Fibroblast of upper back skin (primary cell): ENCODE data around the gene SPTSSA.
"Not testable (repeated sequence)": the region's sequence is repeated elsewhere in the genome, so short reads cannot be mapped to it uniquely, and the experiment has no call there.

ENCODE experiments used
- DNase-seq: peaks from one replicate; pipeline ENCODE4 v3.0.0-alpha.2; 2013

Gene SPTSSA

DNA sequence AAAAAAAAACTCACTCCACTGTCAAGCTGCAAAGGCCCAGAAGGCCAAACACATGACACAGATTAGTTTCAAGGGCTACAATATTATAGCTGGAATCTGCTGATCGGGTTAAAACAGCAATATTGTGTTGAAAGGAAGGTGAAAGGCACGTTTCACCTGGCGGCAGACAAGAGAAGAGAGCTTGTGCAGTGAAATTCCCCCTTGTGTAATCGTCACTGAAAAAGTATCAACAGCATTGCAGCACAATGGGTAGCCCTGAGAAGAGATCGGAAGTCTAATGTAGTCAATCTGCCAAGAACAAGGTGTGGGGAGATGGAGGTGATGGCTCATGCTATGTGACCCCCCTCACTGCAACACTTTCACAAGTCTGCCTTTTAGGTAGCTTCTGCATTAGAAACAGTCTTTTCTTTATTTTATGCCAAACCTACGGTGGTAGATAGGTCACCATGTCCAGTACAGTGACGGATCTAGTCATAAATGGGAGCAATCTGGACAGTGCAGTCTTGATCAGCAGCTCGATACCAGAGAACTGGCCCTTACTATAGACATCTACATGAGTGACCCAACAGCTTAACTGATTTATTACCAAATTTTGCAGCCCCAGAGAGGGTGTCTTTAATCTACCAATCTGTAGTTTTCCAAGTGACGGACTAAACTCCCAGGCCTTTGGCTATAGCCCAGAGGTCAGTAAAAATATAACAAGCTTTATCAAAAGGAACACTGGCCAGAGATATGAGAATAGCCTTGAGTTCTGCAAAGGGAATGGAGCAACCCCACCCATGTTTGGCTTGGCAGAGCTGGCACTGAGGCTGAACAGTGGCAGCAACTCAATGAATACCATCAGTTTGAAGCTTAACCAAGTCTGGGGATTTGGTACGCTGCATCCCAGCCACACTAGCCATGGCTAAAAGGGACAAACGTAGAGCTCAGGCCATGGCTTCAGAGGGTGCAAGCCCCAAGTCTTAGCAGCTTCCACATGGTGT lies 35.4 kb downstream of the SPTSSA start:
- no peak for DNase-seq

DNA sequence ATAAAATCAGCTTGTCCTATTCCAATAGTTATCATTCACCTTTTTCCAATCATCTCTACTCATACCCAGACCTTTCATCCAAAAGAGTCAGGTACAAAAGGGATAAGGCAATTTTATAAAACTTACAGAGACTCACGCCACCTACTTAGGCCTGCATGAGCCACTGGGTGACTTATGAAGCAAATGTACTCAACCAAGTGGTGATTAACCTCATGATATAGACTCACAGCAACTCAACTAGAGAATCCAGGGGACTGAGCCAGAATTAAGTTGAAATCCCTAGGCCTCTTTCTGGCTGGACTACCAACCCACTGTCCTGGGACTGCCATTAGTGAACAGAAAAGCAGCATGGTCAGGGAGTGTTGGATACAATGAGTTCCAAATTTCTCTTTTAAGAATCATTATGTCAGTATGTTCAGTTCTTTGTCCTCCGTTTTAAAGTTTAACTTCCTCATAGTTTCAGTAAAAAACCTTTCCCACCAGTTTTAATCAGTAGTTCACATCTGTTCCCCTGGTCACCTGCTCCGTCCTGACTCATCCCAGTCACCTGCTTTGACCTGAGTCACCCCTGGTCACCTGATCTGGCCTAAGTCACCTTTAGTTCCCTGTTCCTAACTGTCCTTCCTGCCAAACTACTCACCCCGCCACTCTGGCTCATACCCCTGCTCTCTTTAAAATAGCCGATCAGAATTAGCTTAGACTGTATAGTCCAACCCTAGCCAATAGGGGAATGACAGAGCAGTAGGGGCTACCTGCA lies 36.8 kb downstream of the SPTSSA start:
- DNase-seq = no peak

DNA sequence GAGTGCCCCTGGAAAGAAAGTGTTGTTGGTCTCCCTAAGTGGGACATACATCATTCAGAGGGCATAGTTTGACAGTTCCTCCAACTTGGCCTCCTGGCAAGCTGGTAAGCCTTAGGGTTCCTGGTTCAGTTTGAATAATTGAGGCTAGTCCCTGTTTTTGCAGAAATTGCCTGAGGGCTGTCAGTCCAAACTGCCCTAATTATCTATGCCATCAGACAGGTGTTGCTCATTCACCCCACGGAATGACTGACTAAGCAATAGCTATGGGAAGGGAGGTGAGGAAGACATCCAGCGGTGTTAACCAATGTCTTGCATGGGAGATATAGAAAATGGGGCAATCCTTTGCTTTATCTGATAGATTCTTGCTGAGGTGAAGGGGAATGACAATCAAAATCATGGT lies 37.6 kb downstream of the SPTSSA start:
- no peak for DNase-seq

DNA sequence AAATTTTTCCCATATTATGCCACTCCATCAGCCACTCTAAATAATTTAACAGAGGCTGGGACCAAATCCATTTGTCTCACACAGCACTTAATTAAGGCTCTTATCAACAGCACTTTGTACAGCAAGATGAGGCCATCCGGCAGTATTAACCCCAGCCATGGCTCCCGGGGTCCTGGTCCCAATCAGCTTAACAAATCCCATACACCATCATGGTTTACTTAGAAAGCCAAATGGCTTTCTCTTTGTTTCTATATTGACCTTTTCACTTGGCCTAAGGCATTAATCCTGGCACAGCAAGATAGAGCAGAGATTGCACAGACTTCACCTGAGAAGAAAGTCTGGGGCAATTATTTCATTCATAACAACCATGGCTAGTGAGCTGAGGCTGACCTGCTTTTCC lies 38.6 kb downstream of the SPTSSA start:
- DNase-seq = no peak

DNA sequence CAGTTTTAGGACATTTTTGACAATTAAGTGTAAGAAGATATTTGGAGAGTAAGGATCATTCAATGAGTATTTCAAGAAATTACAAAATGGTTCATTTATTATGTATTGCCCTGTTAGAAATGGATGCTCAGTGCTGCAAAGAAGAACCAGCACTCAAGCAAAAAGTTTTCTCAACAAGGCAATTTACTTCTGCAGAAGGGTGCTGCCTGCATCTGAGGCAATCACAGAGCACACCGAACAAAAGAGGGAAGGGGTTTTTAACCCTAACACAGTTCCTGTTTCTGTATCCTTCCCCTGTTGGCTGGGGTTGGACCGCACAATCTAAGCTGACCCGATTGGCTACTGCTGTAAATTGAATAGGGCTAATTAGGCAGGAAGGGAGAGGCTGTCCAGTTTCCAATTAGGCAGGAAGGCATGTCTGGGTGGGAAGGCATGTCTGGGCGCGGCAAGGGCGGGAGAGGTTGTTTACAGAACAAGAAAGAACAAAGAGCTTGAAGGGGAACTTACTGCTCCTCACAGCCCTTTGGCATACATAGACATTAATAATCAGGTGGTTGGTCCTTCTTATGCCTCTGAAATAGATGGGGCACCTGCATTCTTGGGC lies 41.4 kb downstream of the SPTSSA start:
- DNase-seq = no peak

DNA sequence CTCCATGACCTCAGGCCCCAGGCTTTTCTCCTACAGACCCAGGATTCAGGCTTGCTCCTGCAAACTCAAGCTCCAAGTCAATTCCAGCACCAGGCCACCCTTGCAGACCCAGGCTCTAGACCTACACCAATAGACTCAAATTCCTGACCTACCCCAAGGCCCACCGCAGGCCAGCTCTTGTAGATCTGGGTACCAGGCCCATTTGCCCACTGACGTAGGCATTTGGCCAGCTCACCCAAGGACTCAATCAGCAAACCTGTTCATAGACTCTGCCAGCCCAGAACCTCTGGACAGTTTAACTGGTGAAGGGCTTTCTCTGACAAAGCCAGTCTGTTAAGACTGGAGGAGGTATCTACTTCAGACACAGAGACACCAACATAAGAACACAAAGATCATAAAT lies 52.3 kb downstream of the SPTSSA start:
- DNase-seq = no peak

DNA sequence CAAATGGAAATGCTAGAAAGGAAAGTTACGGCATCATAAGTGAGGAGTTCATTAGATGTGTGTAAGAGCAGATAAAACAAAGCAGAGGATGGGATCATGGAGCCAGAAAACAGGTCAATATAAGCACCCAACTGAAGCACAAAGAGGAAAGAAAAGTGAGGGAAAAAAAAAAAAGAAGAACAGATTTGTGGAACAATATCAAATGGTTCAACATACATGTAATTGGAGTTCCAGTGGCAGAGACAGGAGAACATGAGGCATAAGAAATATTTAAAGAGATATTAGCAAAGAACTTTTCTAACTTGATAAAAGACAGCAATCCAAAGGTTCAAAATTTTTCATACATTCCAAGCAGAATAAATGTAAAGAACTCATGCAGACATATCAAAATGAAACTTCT lies 54.1 kb downstream of the SPTSSA start:
- no peak for DNase-seq

DNA sequence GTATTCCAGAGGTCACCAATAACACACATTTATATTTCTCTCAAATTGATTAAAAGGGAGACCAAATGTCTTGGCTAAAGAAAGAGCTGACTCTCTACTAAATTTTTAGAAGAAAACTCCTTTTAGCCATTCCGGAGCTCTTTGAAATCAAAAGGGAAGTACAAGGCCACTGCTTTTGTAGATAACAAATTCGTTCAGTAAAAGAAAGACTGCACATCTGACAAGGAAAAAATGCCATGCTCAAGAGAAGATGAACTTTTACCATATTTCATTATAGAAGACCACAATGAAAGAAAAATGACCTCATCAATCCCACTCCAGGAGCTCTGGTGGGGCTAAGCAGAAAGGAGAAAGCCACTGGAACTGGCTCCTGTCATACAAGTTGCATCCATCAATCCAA lies 57.6 kb downstream of the SPTSSA start:
- DNase-seq = no peak

DNA sequence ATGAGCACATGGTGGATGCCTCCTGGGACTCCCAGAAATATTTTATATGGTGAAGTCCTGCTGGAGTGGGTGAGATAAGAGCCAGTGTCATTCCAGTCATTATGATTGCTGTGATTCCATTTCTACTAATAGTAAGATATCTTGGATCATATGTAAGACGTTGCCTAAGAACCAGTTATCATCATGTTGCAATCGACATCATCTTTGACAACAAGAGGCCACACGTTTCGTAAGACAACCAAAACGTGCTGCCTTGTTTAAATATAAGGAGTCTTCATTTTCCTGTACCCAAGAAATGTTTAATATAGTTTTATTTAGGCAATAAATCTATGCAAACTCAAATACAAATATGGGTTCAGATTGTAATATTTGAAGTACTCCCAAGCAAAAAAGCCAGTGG lies 58.4 kb downstream of the SPTSSA start:
- DNase-seq = no peak

DNA sequence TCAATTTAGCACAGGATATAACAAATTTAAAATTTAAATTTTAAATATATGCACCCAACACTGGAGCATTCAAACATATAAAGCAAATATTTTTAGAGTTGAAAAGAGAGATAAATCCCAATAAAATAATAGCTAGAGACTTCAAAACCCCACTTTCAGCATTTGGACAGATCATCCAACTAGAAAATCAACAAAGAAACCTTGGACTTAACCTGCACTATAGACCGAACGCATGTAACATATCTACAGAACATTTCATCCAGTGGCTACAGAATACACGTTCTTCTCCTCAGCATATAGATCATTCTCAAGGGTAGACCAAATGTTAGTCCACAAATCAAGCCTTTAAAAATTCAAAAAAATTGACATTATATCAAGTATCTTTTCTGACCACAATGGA lies 64.0 kb downstream of the SPTSSA start:
- DNase-seq = no peak

DNA sequence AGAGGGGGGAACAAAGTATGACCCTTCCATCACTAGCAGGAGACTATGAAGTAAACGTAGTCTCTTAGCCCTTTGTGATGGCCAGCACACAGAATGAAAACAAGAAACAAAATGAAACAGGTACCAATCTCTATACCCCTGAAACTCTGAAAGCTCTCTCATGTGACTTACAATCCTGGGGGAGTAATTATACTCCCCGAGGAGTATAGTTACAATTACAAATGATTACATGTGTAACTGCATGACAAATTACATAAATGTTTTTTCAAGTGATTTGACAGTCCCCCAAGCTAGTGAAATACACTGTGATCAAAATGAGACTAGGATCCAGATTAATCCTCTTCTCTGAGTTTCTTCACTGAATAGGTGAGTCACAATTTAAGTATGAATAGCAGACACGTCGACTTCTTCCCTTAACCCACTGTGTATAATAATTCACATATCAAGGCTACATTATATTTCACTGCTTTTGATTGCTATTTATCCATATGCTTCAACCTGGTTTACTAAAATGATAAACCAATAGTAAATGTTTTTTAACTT lies 74.0 kb downstream of the SPTSSA start:
- DNase-seq = peak; percentile 16

DNA sequence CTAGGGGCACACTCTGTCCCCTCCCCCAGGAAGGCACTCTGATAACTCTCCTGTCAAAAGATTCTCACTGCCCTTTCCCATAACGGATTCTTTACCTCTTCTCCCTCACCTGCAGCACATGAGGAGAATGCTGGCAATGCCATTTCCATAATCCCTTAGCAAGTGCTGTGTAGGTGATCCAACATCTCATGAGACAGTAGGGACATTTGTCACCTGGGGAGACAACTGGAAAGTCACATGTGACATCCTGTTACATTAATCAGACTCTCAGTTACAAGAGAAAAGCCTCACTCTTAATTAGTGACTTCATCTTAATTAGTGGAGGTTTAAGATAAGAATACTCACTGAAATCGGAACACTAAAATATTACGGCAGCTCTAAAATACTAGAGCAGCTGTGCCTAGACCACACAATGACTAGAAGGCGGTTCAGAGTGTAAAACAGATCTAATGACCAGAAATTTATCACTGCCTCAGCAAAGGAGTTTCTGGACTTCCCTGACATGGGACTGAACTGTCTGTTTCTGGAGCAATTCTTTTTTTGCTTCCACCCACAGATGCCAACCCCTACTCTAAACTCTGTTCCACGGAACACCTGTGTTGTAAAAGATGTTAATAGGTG lies 75.1 kb downstream of the SPTSSA start:
- DNase-seq = no peak

DNA sequence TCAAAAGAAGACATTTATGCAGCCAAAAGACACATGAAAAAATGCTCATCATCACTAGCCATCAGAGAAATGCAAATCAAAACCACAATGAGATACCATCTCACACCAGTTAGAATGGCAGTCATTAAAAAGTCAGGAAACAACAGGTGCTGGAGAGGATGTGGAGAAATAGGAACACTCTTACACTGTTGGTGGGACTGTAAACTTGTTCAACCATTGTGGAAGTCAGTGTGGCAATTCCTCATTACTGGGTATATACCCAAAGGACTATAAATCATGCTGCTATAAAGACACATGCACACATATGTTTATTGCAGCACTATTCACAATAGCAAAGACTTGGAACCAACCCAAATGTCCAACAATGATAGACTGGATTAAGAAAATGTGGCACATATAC lies 76.2 kb downstream of the SPTSSA start:
- not testable (repeated sequence) for DNase-seq

DNA sequence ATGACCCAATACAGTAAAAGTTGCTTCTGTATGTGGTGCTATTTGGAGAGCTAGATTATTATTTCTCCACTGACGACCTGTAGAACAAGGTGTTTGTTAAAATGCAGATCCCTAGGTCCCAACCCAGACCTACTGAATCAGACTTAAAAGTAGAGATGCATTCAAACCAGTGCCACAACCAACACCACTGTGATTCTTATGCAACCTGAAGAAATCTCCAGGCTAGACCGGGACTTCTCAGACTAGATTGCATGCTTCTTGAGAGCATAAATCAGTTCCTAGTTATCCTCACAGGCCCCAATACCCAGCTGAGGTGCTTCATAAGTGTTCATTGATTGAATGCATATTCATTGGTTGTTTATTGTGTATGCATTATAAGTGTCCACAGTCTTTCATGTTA lies 78.2 kb downstream of the SPTSSA start:
- DNase-seq = no peak
